DMS153 (cell line): ENCODE data around the gene GJC2.
"Not testable (repeated sequence)": the region's sequence is repeated elsewhere in the genome, so short reads cannot be mapped to it uniquely, and the experiment has no call there.

Experiments
- DNase-seq: peaks from one replicate; lab custom pipeline; 2025; lab: John Stamatoyannopoulos, UW

GJC2 gene

GRCh38 chr1:228173528-228174481 lies 24.1 kb downstream of the GJC2 start:
- not testable (repeated sequence) for DNase-seq

GRCh38 chr1:228174482-228175315 lies 25.0 kb downstream of the GJC2 start:
- DNase-seq, result no peak

- no peak for DNase-seq
Observed at GRCh38 chr1:228175316-228176023, 25.7 kb downstream of the GJC2 start.

- no peak for DNase-seq
Observed at GRCh38 chr1:228176024-228176395, 26.3 kb downstream of the GJC2 start.

- no peak for DNase-seq
Observed at GRCh38 chr1:228176461-228177182, 26.9 kb downstream of the GJC2 start.

GRCh38 chr1:228177183-228177475 lies 27.4 kb downstream of the GJC2 start:
- DNase-seq, result no peak

- no peak for DNase-seq
Observed at GRCh38 chr1:228177721-228178710, 28.3 kb downstream of the GJC2 start.

GRCh38 chr1:228178737-228179684 lies 29.3 kb downstream of the GJC2 start:
- no peak for DNase-seq

- DNase-seq, result no peak
Observed at GRCh38 chr1:228180271-228180958, 30.7 kb downstream of the GJC2 start.

- no peak for DNase-seq
Observed at GRCh38 chr1:228180959-228181644, 31.4 kb downstream of the GJC2 start.

- no peak for DNase-seq
Observed at GRCh38 chr1:228181645-228182034, 31.9 kb downstream of the GJC2 start.

- no peak for DNase-seq
Observed at GRCh38 chr1:228182296-228183030, 32.7 kb downstream of the GJC2 start.

GRCh38 chr1:228184152-228184551 lies 34.4 kb downstream of the GJC2 start:
- DNase-seq, result no peak

- no peak for DNase-seq
Observed at GRCh38 chr1:228185641-228185965, 35.9 kb downstream of the GJC2 start.

- DNase-seq, result not testable (repeated sequence)
Observed at GRCh38 chr1:228188249-228188648, 38.5 kb downstream of the GJC2 start.

GRCh38 chr1:228190182-228190581 lies 40.5 kb downstream of the GJC2 start:
- no peak for DNase-seq

GRCh38 chr1:228190778-228191177 lies 41.0 kb downstream of the GJC2 start:
- no peak for DNase-seq

GRCh38 chr1:228194436-228194835 lies 44.7 kb downstream of the GJC2 start:
- DNase-seq, result no peak
